ENCODE measurements around the gene GLI2.

GLI2 gene

GRCh38 chr2:120735746-120736170 lies at the start of gene GLI2:
TSS of gene GLI2 (plus strand) at chr2:120735868. CDS start at chr2:120797321, 61,453 bp downstream.
- DNase-seq (ENCODE audit: low spot score) = peak; percentile 79

- no peak for DNase-seq (ENCODE audit: low spot score)
These were observed 49.7 kb upstream of the GLI2 start for GRCh38 chr2:120685974-120686297.

- DNase-seq (ENCODE audit: low spot score) = no peak
These were observed 49.0 kb upstream of the GLI2 start for GRCh38 chr2:120686511-120687168.

GRCh38 chr2:120687210-120687609 lies 48.5 kb upstream of the GLI2 start:
- no peak for DNase-seq (ENCODE audit: low spot score)

- DNase-seq (ENCODE audit: low spot score) = no peak
These were observed 45.1 kb upstream of the GLI2 start for GRCh38 chr2:120690521-120690920.

- DNase-seq (ENCODE audit: low spot score) = no peak
These were observed 44.3 kb upstream of the GLI2 start for GRCh38 chr2:120691410-120691809.

- no peak for DNase-seq (ENCODE audit: low spot score)
These were observed 43.0 kb upstream of the GLI2 start for GRCh38 chr2:120692691-120693090.

- peak; percentile 21 for DNase-seq (ENCODE audit: low spot score)
These were observed 42.5 kb upstream of the GLI2 start for GRCh38 chr2:120693121-120693520.

GRCh38 chr2:120694034-120694433 lies 41.6 kb upstream of the GLI2 start:
- no peak for DNase-seq (ENCODE audit: low spot score)

- no peak for DNase-seq (ENCODE audit: low spot score)
These were observed 38.2 kb upstream of the GLI2 start for GRCh38 chr2:120697471-120697870.

- DNase-seq (ENCODE audit: low spot score) = no peak
These were observed 36.4 kb upstream of the GLI2 start for GRCh38 chr2:120699292-120699691.

- no peak for DNase-seq (ENCODE audit: low spot score)
These were observed 35.0 kb upstream of the GLI2 start for GRCh38 chr2:120700659-120701058.

GRCh38 chr2:120701096-120701495 lies 34.6 kb upstream of the GLI2 start:
- DNase-seq (ENCODE audit: low spot score) = no peak

GRCh38 chr2:120701499-120701898 lies 34.2 kb upstream of the GLI2 start:
- DNase-seq (ENCODE audit: low spot score) = no peak

- no peak for DNase-seq (ENCODE audit: low spot score)
These were observed 33.6 kb upstream of the GLI2 start for GRCh38 chr2:120702061-120702460.

GRCh38 chr2:120702801-120703200 lies 32.9 kb upstream of the GLI2 start:
- DNase-seq (ENCODE audit: low spot score) = no peak

GRCh38 chr2:120703330-120703994 lies 32.2 kb upstream of the GLI2 start:
- peak; percentile 47 for DNase-seq (ENCODE audit: low spot score)

GRCh38 chr2:120704696-120705095 lies 31.0 kb upstream of the GLI2 start:
- DNase-seq (ENCODE audit: low spot score) = no peak

GRCh38 chr2:120707816-120708215 lies 27.9 kb upstream of the GLI2 start:
- no peak for DNase-seq (ENCODE audit: low spot score)

GRCh38 chr2:120708944-120709607 lies 26.6 kb upstream of the GLI2 start:
- DNase-seq (ENCODE audit: low spot score) = no peak

- DNase-seq (ENCODE audit: low spot score) = no peak
These were observed 26.0 kb upstream of the GLI2 start for GRCh38 chr2:120709608-120710041.

- peak; percentile 9 for DNase-seq (ENCODE audit: low spot score)
These were observed 25.4 kb upstream of the GLI2 start for GRCh38 chr2:120710256-120710655.

GRCh38 chr2:120711694-120712093 lies 24.0 kb upstream of the GLI2 start:
- DNase-seq (ENCODE audit: low spot score) = no peak

All from kidney tubule cell (primary cell).